Cardiac muscle cell (in vitro differentiated cells and primary cell): Measurements from ENCODE around the gene TXK. TPM values are rescaled to one million over a fixed set of nuclear protein-coding genes. Genes with fewer than 3 reads are reported as not detected.

ENCODE experiments used
- DNase-seq, 2 donors: peaks; one replicate each; pipeline versions ENCODE4 v3.0.0 to v3.0.0-alpha.2; 2010 to 2017; ENCODE audit warnings: low read depth in 1 of 2, low spot score in 1 of 2
- H3K27ac ChIP-seq: fragments of 200-600 bp; sonication (generic); 2 replicates; pipeline ENCODE4 v1.5.1; 2016
- H3K27me3 ChIP-seq: fragments of 200-600 bp; sonication (generic); 2 replicates; pipeline ENCODE4 v1.6.0; 2016; ENCODE audit warnings: control low read depth
- H3K36me3 ChIP-seq: fragments of 200-600 bp; sonication (generic); 2 replicates; pipeline ENCODE4 v1.5.1; 2016; ENCODE audit warnings: control low read depth
- H3K4me1 ChIP-seq: fragments of 200-600 bp; sonication (generic); 2 replicates; pipeline ENCODE4 v1.8.1; 2017; ENCODE audit warnings: low read depth, mild to moderate bottlenecking, mixed run types
- H3K4me3 ChIP-seq: fragments of 200-600 bp; sonication (generic); 2 replicates; pipeline ENCODE4 v1.5.1; 2016; ENCODE audit warnings: mild to moderate bottlenecking
- H3K9me3 ChIP-seq: fragments of 200-600 bp; sonication (generic); 2 replicates; pipeline ENCODE4 v1.5.1; 2017; ENCODE audit warnings: low read depth, mild to moderate bottlenecking, control low read depth
- CTCF ChIP-seq: IDR thresholded peaks from 2 replicates; pipeline ENCODE4 v1.5.1; 2012; ENCODE audit warnings: low read depth, mild to moderate bottlenecking, low read length
- polyA plus RNA-seq: library from polyadenylated mRNA; unstranded; fragments of >200 nt; fragmentation: Nextera tagmentation; extraction: Ambion mirVana; gene quantifications from 2 replicates; pipeline ENCODE4 v1.2.1, GENCODE V29; 2016
- total RNA-seq: library from RNA; depleted of rRNA; stranded (reverse); fragments of >200 nt; gene quantifications from 2 replicates; pipeline ENCODE4 v1.2.3, GENCODE V29; 2016

The TXK gene
- total and polyA plus RNA-seq, 2 experiments from 2014 or later, result 0.83 to 0.93 TPM

- Histone ChIP-seq H3K36me3 (no peaks in the 10 kb centered on the region), H3K4me3 (no peak overlapping the region), H3K27me3 (no peaks in the 10 kb centered on the region), H3K4me1 (peaks cover 20% of the 10 kb centered on the region), H3K9me3 (no peaks in the 10 kb centered on the region), H3K27ac (peak overlapping the region; percentile 4)
- peak in 1 of 2 donors; percentile 65 for DNase-seq
- no peak for TF ChIP-seq CTCF
Observed at GRCh38 chr4:48047896-48048295, 86.2 kb downstream of the TXK start.

GRCh38 chr4:48047421-48047844, 86.6 kb downstream of the TXK start:
- Histone ChIP-seq H3K27ac (peak overlapping the region; percentile 4), H3K36me3 (no peaks in the 10 kb centered on the region), H3K4me1 (peaks cover 25% of the 10 kb centered on the region), H3K9me3 (no peaks in the 10 kb centered on the region), H3K4me3 (no peak overlapping the region), H3K27me3 (no peaks in the 10 kb centered on the region)
- peak in 1 of 2 donors; percentile 10 for DNase-seq
- TF ChIP-seq CTCF, result no peak

- H3K4me1 ChIP-seq, result peaks cover 25% of the 10 kb centered on the region
- H3K9me3 ChIP-seq, result no peaks in the 10 kb centered on the region
- H3K36me3 ChIP-seq, result no peaks in the 10 kb centered on the region
- no peak overlapping the region for H3K4me3 ChIP-seq
- no peaks in the 10 kb centered on the region for H3K27me3 ChIP-seq
- no peak for TF ChIP-seq CTCF
- no peak overlapping the region for H3K27ac ChIP-seq
- DNase-seq, result no peak
Observed at GRCh38 chr4:48046059-48046458, 88.0 kb downstream of the TXK start.

GRCh38 chr4:48044298-48044697, 89.8 kb downstream of the TXK start:
- no peaks in the 10 kb centered on the region for H3K36me3 ChIP-seq
- H3K27ac ChIP-seq, result no peak overlapping the region
- H3K9me3 ChIP-seq, result no peaks in the 10 kb centered on the region
- H3K4me1 ChIP-seq, result peaks cover 25% of the 10 kb centered on the region
- H3K27me3 ChIP-seq, result no peaks in the 10 kb centered on the region
- no peak for TF ChIP-seq CTCF
- no peak overlapping the region for H3K4me3 ChIP-seq
- no peak for DNase-seq

GRCh38 chr4:48043504-48043903, 90.5 kb downstream of the TXK start:
- Histone ChIP-seq H3K27ac (no peak overlapping the region), H3K4me1 (peaks cover 25% of the 10 kb centered on the region), H3K4me3 (no peak overlapping the region), H3K36me3 (no peaks in the 10 kb centered on the region), H3K9me3 (no peaks in the 10 kb centered on the region), H3K27me3 (no peaks in the 10 kb centered on the region)
- no peak for TF ChIP-seq CTCF
- DNase-seq, result no peak

- H3K36me3 ChIP-seq, result no peaks in the 10 kb centered on the region
- TF ChIP-seq CTCF, result no peak
- no peaks in the 10 kb centered on the region for H3K9me3 ChIP-seq
- H3K27ac ChIP-seq, result no peak overlapping the region
- DNase-seq, result no peak
- H3K4me3 ChIP-seq, result no peak overlapping the region
- H3K27me3 ChIP-seq, result no peaks in the 10 kb centered on the region
- H3K4me1 ChIP-seq, result peaks cover 21% of the 10 kb centered on the region
Observed at GRCh38 chr4:48042979-48043461, 91.0 kb downstream of the TXK start.
